Endothelial cell of hepatic sinusoid (primary cell): ENCODE measurements around the gene EHMT1.

Experiments used
- in situ Hi-C: cut with HindIII; loops from 2 replicates; pipeline ENCODE4 v1.10.0; 2017; ENCODE audit warnings: low sequenced_read_pairs

Gene EHMT1

GRCh38 chr9:137643921-137644320 is 25.1 kb downstream of the EHMT1 start:
- in situ Hi-C loops: no loop called here

GRCh38 chr9:137645211-137645610 is 26.4 kb downstream of the EHMT1 start:
- in situ Hi-C loops: no loop called here

GRCh38 chr9:137646341-137646740 is 27.5 kb downstream of the EHMT1 start:
- in situ Hi-C loops: no loop called here

- in situ Hi-C loops: no loop called here
Measured at GRCh38 chr9:137647096-137647714, 28.4 kb downstream of the EHMT1 start.

- in situ Hi-C loops: no loop called here
Measured at GRCh38 chr9:137648396-137648795, 29.6 kb downstream of the EHMT1 start.

GRCh38 chr9:137649553-137649952 is 30.7 kb downstream of the EHMT1 start:
- in situ Hi-C loops: no loop called here

- in situ Hi-C loops: no loop called here
Measured at GRCh38 chr9:137650259-137650658, 31.5 kb downstream of the EHMT1 start.

GRCh38 chr9:137650779-137651178 is 32.0 kb downstream of the EHMT1 start:
- in situ Hi-C loops: no loop called here

GRCh38 chr9:137656416-137656815 is 37.6 kb downstream of the EHMT1 start:
- in situ Hi-C loops: no loop called here

GRCh38 chr9:137657606-137658005 is 38.8 kb downstream of the EHMT1 start:
- in situ Hi-C loops: no loop called here

- in situ Hi-C loops: no loop called here
Measured at GRCh38 chr9:137658781-137659180, 40.0 kb downstream of the EHMT1 start.

- in situ Hi-C loops: no loop called here
Measured at GRCh38 chr9:137660144-137660543, 41.3 kb downstream of the EHMT1 start.

GRCh38 chr9:137663584-137663983 is 44.8 kb downstream of the EHMT1 start:
- in situ Hi-C loops: no loop called here

GRCh38 chr9:137664676-137665075 is 45.9 kb downstream of the EHMT1 start:
- in situ Hi-C loops: no loop called here

GRCh38 chr9:137665226-137665625 is 46.4 kb downstream of the EHMT1 start:
- in situ Hi-C loops: no loop called here

GRCh38 chr9:137665697-137666512 is 47.1 kb downstream of the EHMT1 start:
- in situ Hi-C loops: no loop called here

- in situ Hi-C loops: no loop called here
Measured at GRCh38 chr9:137666513-137666822, 47.7 kb downstream of the EHMT1 start.

- in situ Hi-C loops: no loop called here
Measured at GRCh38 chr9:137666955-137667670, 48.3 kb downstream of the EHMT1 start.

GRCh38 chr9:137668203-137668602 is 49.4 kb downstream of the EHMT1 start:
- in situ Hi-C loops: no loop called here

GRCh38 chr9:137669261-137669672 is 50.5 kb downstream of the EHMT1 start:
- in situ Hi-C loops: no loop called here

- in situ Hi-C loops: loop anchor here (5.0 kb wide), 1 partner anchor 88 kb away; no protein-coding TSS in a partner anchor
Measured at GRCh38 chr9:137670391-137671195, 51.8 kb downstream of the EHMT1 start.
